GM23338 (cell line): Measurements from ENCODE around the gene ACD. TPM values are rescaled to one million over a fixed set of nuclear protein-coding genes. Genes with fewer than 3 reads are reported as not detected.

ENCODE experiments used
- ATAC-seq: fragments of 200-7000 bp; cut with Tn5 transposase; 3 replicates; pipeline ENCODE4 v1.9.1; 2020
- DNase-seq: peaks from one replicate; pipeline ENCODE4 v3.0.0-alpha.2; 2015; ENCODE audit warnings: low spot score
- H2AFZ ChIP-seq: fragments of 200-600 bp; sonication (generic); 2 replicates; pipeline ENCODE4 v1.8.0; 2016; ENCODE audit warnings: antibody characterized with exemption, mild to moderate bottlenecking, moderate library complexity
- H3F3A ChIP-seq: fragments of 200-600 bp; sonication (generic); replicated peaks from 2 replicates; pipeline ENCODE4 v1.8.0; 2017; ENCODE audit warnings: antibody characterized with exemption, mixed run types, low read depth
- H3K27ac ChIP-seq: fragments of 200-600 bp; sonication (generic); 2 replicates; pipeline ENCODE4 v1.6.1; 2016; ENCODE audit warnings: low read depth
- H3K27me3 ChIP-seq: fragments of 200-600 bp; sonication (generic); 2 replicates; pipeline ENCODE4 v1.8.0; 2016; ENCODE audit warnings: mild to moderate bottlenecking, mixed run types, moderate library complexity; ENCODE audit not compliant: insufficient read depth
- H3K36me3 ChIP-seq: fragments of 200-600 bp; sonication (generic); 2 replicates; pipeline ENCODE4 v1.8.0; 2016; ENCODE audit warnings: mild to moderate bottlenecking; ENCODE audit not compliant: insufficient read depth
- H3K4me1 ChIP-seq: fragments of 200-600 bp; sonication (generic); 2 replicates; pipeline ENCODE4 v1.8.0; 2016; ENCODE audit warnings: mild to moderate bottlenecking, moderate library complexity; ENCODE audit not compliant: insufficient read depth
- H3K4me2 ChIP-seq: fragments of 200-600 bp; sonication (generic); 2 replicates; pipeline ENCODE4 v1.7.1; 2017; ENCODE audit warnings: mixed run types
- H3K4me3 ChIP-seq: fragments of 200-600 bp; sonication (generic); 2 replicates; pipeline ENCODE4 v1.6.1; 2016; ENCODE audit warnings: mixed run types
- H3K79me2 ChIP-seq: fragments of 200-600 bp; sonication (generic); replicated peaks from 2 replicates; pipeline ENCODE4 v1.8.0; 2017; ENCODE audit warnings: mild to moderate bottlenecking; ENCODE audit not compliant: insufficient read depth
- H3K9me2 ChIP-seq: fragments of 200-600 bp; sonication (generic); 2 replicates; pipeline ENCODE4 v1.8.0; 2017; ENCODE audit not compliant: insufficient read depth
- H4K20me1 ChIP-seq: fragments of 200-600 bp; sonication (generic); replicated peaks from 2 replicates; pipeline ENCODE4 v1.8.0; 2017; ENCODE audit warnings: mild to moderate bottlenecking; ENCODE audit not compliant: insufficient read depth
- H3K27ac Mint-ChIP-seq: 2 replicates; pipeline ENCODE4 v1.8.0; 2020; ENCODE audit warnings: inconsistent platforms, mild to moderate bottlenecking, moderate library complexity, mixed read lengths
- H3K27me3 Mint-ChIP-seq: 3 replicates; pipeline ENCODE4 v1.8.0; 2022; ENCODE audit warnings: low read depth, mild to moderate bottlenecking, moderate library complexity, mixed read lengths, inconsistent platforms; ENCODE audit not compliant: insufficient read depth, poor library complexity
- H3K36me3 Mint-ChIP-seq: 3 replicates; pipeline ENCODE4 v1.8.0; 2021; ENCODE audit warnings: low read depth, mild to moderate bottlenecking, inconsistent platforms, moderate library complexity, mixed read lengths
- H3K4me1 Mint-ChIP-seq: 3 replicates; pipeline ENCODE4 v1.8.0; 2020; ENCODE audit warnings: mild to moderate bottlenecking, inconsistent platforms, mixed read lengths
- H3K4me3 Mint-ChIP-seq: 3 replicates; pipeline ENCODE4 v1.8.0; 2021; ENCODE audit warnings: moderate library complexity, mild to moderate bottlenecking, inconsistent platforms, mixed read lengths
- H3K9me3 Mint-ChIP-seq: 3 replicates; pipeline ENCODE4 v1.8.0; 2020; ENCODE audit warnings: moderate library complexity, mild to moderate bottlenecking, inconsistent platforms, mixed read lengths
- CREB1 ChIP-seq: fragments of 250-450 bp; sonication (Bioruptor Pico); IDR thresholded peaks from 2 replicates; pipeline ENCODE4 v1.5.0; 2020; ENCODE audit warnings: low read depth, mild to moderate bottlenecking, moderate library complexity
- ETS1 ChIP-seq: IDR thresholded peaks from 2 replicates; pipeline ENCODE4 v1.6.1; 2016; ENCODE audit warnings: antibody characterized with exemption
- EZH2 ChIP-seq: fragments of 200-600 bp; sonication (generic); IDR thresholded peaks from one replicate; pipeline ENCODE4 v1.8.0; 2017; ENCODE audit warnings: antibody characterized with exemption, mild to moderate bottlenecking, low read depth; ENCODE audit not compliant: unreplicated experiment
- JUNB ChIP-seq: IDR thresholded peaks from one replicate; pipeline ENCODE4 v1.6.1; 2016; ENCODE audit warnings: antibody characterized with exemption; ENCODE audit not compliant: unreplicated experiment
- NANOG ChIP-seq: IDR thresholded peaks from 2 replicates; pipeline ENCODE4 v1.6.1; 2016; ENCODE audit warnings: antibody characterized with exemption, borderline replicate concordance
- POLR2AphosphoS5 ChIP-seq: IDR thresholded peaks from 2 replicates; pipeline ENCODE4 v1.6.1; 2016; ENCODE audit warnings: antibody characterized with exemption, low read depth
- STAT1 ChIP-seq: IDR thresholded peaks from one replicate; pipeline ENCODE4 v1.6.1; 2016; ENCODE audit warnings: antibody characterized with exemption; ENCODE audit not compliant: unreplicated experiment
- ZNF114 ChIP-seq: fragments of 250-450 bp; sonication (Bioruptor Pico); IDR thresholded peaks from 2 replicates; pipeline ENCODE4 v1.5.0; 2020; ENCODE audit warnings: mild to moderate bottlenecking, moderate library complexity
- ZNF462 ChIP-seq: fragments of 250-450 bp; sonication (Bioruptor Pico); IDR thresholded peaks from 2 replicates; pipeline ENCODE4 v1.5.0; 2020; ENCODE audit warnings: mild to moderate bottlenecking, moderate library complexity
- polyA plus RNA-seq: library from polyadenylated mRNA; unstranded; fragments of >200 nt; fragmentation: Nextera tagmentation; extraction: Ambion mirVana; gene quantifications from 2 replicates; pipeline ENCODE4 v1.2.1, GENCODE V29; 2016
- total RNA-seq: library from RNA; depleted of rRNA; stranded (reverse); fragments of >200 nt; shearing (Covaris generic); gene quantifications from 2 replicates; pipeline ENCODE4 v1.2.3, GENCODE V29; 2014
- TF ChIP-seq, protein P1 (sequence below), 2 experiments: fragments of 200-600 bp in 1 of 2; sonication (generic) in 1 of 2; conservative IDR thresholded peaks; 2 replicates each; pipeline versions ENCODE4 v1.5.1 to v1.6.1; 2016 to 2017; ENCODE audit warnings: antibody characterized with exemption in 2 of 2, low read depth in 2 of 2, mild to moderate bottlenecking in 2 of 2, moderate library complexity in 1 of 2

The ACD gene
- total and polyA plus RNA-seq, 2 experiments from 2014 or later, result 38.7 to 51.7 TPM

DNA sequence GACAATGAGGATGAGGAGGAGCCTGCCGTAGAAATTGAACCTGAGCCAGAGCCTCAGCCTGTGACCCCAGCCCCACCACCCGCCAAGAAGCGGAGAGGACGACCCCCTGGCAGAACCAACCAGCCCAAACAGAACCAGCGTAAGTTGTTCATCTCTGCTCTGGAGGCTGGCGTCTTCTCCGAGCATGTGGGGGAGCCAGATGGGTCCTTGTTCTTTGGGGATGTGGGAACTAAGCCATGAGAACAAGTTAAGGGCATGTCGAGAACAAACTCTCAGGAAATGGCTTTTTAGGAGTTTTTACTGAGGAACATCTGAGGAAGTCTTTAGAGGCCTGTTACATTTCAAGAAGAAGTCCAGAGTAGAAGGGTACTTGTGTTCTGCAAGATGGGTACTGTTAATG is 23.3 kb downstream of the ACD start:
- no peak for TF ChIP-seq NANOG
- TF ChIP-seq JUNB, result no peak
- ATAC-seq, result no peak
- Histone ChIP-seq H3K27ac (no peak overlapping the region), H3K4me1 (no peaks in the 10 kb centered on the region), H3K9me2 (no peaks in the 10 kb centered on the region), H3K4me3 (no peak overlapping the region), H4K20me1 (no peaks in the 10 kb centered on the region; the same call in 1 of the 2 replicates), H2AFZ (no peak overlapping the region), H3F3A (peaks cover 3% of the 10 kb centered on the region; the same call in 1 of the 2 replicates), H3K27me3 (no peaks in the 10 kb centered on the region), H3K79me2 (peaks cover 7% of the 10 kb centered on the region; the same call in 1 of the 2 replicates), H3K36me3 (peaks cover 32% of the 10 kb centered on the region), H3K4me2 (no peak overlapping the region)
- no peaks in the 10 kb centered on the region for H3K9me3 Mint-ChIP-seq
- no peak overlapping the region for H3K27ac Mint-ChIP-seq
- no peaks in the 10 kb centered on the region for H3K4me1 Mint-ChIP-seq
- peaks cover 66% of the 10 kb centered on the region for H3K36me3 Mint-ChIP-seq
- no peak for DNase-seq
- no peak overlapping the region for H3K4me3 Mint-ChIP-seq
- H3K27me3 Mint-ChIP-seq, result peaks cover 4% of the 10 kb centered on the region

DNA sequence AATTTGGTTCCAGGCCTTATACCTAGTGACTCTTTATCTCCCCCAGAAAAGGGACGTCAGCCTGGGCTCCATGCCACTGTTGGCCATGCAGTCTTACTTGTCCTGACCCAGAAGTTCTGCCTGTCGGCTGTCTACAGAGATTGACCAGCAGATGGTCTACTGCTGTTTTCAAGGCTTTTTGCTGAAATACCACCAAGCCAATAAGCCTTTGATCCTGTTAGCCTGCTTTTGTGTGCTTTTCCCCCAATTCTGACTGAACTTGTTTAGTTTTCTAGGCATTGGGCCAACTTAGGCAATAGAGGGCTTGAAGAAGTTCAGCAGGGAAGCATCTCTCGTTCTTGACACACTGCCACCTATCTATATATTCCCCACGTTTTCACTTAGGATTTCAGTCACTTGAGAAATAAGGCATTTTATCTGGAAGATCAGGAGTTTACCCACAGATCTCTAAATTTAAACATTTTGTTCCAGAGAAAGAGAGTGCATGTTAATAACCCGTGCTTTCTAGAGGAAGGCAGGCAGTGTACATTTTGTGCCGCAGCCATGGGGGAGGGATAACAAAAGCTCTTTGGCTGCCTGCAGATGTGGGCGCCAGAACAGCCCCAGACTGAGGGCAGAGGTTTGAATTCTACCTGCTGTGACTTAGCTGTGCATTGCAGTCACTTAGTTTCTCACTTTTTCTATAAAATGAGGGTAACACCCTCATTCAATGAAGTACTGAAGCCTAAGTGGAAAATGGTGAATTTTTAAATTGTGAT is 27.5 kb downstream of the ACD start:
- H4K20me1 ChIP-seq, result no peaks in the 10 kb centered on the region; the same call in 1 of the 2 replicates
- H3K9me3 Mint-ChIP-seq, result no peaks in the 10 kb centered on the region
- peaks cover 3% of the 10 kb centered on the region; the same call in 1 of the 2 replicates for H3F3A ChIP-seq
- DNase-seq, result no peak
- H3K27ac ChIP-seq, result no peak overlapping the region
- peaks cover 7% of the 10 kb centered on the region; the same call in 1 of the 2 replicates for H3K79me2 ChIP-seq
- H3K4me2 ChIP-seq, result no peak overlapping the region
- no peak overlapping the region for H2AFZ ChIP-seq
- no peaks in the 10 kb centered on the region for H3K27me3 ChIP-seq
- TF ChIP-seq ETS1, result no peak
- no peak for TF ChIP-seq EZH2
- TF ChIP-seq, protein P1, sequence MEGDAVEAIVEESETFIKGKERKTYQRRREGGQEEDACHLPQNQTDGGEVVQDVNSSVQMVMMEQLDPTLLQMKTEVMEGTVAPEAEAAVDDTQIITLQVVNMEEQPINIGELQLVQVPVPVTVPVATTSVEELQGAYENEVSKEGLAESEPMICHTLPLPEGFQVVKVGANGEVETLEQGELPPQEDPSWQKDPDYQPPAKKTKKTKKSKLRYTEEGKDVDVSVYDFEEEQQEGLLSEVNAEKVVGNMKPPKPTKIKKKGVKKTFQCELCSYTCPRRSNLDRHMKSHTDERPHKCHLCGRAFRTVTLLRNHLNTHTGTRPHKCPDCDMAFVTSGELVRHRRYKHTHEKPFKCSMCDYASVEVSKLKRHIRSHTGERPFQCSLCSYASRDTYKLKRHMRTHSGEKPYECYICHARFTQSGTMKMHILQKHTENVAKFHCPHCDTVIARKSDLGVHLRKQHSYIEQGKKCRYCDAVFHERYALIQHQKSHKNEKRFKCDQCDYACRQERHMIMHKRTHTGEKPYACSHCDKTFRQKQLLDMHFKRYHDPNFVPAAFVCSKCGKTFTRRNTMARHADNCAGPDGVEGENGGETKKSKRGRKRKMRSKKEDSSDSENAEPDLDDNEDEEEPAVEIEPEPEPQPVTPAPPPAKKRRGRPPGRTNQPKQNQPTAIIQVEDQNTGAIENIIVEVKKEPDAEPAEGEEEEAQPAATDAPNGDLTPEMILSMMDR (conservative IDR thresholded peaks at IDR 0.05; ENCODE audit: low read depth in 2 of 2), result no peak
- no peak for TF ChIP-seq ZNF114 (CRISPR knock-in tag)
- no peak for TF ChIP-seq ZNF462 (CRISPR knock-in tag)
- no peak for TF ChIP-seq CREB1 (CRISPR knock-in tag)
- TF ChIP-seq STAT1, result no peak
- no peak for TF ChIP-seq POLR2AphosphoS5
- no peak for TF ChIP-seq JUNB
- no peak for TF ChIP-seq NANOG
- H3K4me1 ChIP-seq, result no peaks in the 10 kb centered on the region
- H3K27ac Mint-ChIP-seq, result no peak overlapping the region
- no peaks in the 10 kb centered on the region for H3K4me1 Mint-ChIP-seq
- peaks cover 73% of the 10 kb centered on the region for H3K36me3 Mint-ChIP-seq
- H3K9me2 ChIP-seq, result no peaks in the 10 kb centered on the region
- H3K4me3 Mint-ChIP-seq, result no peak overlapping the region
- peaks cover 45% of the 10 kb centered on the region for H3K36me3 ChIP-seq
- peaks cover 2% of the 10 kb centered on the region for H3K27me3 Mint-ChIP-seq
- no peak overlapping the region for H3K4me3 ChIP-seq
- no peak for ATAC-seq
